ENCODE measurements around the gene ARHGEF12.
A peak's percentile ranks its signal among the peaks of the same experiment; 100 is the strongest.
"Not testable (repeated sequence)": the region's sequence is repeated elsewhere in the genome, so short reads cannot be mapped to it uniquely, and the experiment has no call there.

Gene ARHGEF12

DNA sequence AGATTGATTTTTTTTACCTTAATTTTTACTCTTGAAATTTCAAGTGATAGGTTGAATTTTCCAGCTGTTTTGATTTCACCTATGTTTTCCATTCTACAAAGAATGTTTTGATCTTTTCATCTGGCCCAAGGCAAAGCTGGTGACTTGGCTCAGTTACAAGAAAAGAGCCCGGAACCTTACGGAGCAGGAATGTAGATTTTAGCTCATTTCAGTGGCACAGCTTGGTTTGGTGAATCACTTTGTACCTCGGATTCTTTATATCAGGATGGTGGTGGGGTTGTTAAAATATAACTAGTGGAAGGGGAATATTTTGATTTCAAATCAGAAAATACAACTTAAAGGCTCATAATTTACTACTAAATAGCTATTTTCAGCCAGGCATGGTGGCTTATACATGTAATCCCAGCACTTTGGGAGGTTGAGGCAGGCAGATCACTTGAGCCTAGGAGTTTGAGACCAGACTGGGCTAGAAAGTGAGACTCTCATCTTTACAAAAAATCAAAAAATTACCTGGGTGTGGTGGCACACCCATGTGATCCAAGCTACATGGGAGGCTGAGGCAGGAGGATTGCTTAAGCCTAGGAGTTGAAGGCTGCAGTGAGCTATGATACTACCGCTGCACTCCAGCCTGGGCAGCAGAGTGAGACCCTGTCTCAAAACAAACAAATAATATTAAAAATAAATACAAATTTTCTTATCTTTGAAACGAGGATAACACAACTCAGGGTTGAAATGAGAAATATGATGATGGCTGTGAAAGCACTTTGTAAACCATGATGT, 166.0 kb downstream of the ARHGEF12 start:
- no peak for DNase-seq

DNA sequence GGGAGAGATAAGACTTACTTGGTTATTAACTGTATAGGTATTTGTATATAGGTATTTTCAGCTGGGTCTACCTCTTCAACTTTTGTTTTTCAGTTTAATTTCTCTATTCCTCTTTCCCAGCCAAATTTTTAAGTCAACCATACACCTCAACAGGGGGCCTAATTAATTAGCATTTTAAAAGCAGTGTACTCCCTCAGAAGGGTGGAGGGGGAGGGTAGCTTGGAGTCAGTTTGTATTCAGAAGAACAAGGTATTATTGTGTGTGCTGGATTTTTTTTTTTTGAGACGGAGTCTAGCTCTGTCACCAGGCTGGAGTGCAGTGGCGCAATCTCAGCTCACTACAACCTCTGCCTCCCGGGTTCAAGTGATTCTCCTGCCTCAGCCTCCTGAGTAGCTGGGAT, 167.3 kb downstream of the ARHGEF12 start:
- DNase-seq, result not testable (repeated sequence)

DNA sequence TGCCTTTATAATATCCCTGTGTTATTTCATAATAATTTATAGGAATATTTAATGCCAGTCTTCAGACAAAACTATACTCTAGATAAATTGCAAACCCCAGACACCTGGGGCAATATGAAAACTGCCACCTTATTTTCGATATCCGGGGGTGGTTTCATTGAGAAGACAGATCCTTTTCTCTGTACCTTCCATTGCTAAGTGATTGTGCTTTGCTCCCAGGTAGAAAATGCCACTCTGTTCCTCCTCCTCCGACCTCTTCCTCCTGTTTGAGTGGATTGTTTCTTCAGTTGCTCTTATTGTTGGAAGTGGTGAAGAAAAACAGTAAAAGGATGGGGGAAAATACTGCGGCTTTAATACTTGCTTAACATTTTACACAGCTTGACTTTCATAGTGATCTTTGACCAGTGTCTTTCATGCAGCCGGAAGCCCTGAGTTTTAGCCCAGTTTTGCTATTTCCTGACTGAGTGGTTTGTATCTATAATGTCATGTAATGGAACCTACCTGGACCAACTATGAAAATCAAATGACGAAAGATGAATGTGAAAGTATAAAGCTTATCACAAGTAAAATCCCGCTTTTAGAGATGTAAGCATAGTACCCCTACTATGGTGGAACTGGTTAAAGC, 169.7 kb downstream of the ARHGEF12 start:
- DNase-seq, result no peak

DNA sequence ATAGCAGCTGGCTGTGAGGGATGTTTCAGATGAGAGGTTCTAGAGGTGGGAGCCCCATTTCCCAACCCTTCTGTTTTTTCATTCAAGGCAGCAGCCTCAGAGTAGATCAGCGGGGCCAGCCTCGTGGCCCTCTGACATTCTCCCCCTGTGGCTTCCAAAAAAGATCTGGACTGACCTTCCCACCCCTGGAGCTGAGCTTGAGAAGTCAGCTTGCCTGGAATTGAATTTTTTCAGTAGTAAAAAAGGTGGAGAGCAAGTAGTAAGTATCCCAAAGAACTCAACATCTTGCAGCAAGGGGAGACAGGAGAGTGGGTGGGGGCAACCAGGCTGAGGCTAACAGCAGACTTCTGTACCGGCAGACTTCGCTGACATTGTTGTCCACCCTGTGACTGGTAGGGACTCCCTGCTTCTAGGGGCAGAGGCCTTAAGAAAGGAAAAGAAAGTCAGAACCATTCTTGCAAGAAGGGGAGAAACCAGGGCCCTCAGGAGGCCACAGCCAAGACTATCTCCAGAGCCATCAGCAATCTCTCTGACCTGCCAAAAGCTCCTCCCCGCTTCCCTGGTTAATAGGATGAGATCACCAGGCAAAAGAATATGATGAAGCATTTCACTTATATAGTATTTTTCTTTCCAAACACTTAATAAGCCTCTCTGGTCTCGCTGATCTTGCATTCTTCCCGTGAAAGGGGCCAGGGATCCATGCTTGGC, 173.3 kb downstream of the ARHGEF12 start:
- DNase-seq, result no peak

DNA sequence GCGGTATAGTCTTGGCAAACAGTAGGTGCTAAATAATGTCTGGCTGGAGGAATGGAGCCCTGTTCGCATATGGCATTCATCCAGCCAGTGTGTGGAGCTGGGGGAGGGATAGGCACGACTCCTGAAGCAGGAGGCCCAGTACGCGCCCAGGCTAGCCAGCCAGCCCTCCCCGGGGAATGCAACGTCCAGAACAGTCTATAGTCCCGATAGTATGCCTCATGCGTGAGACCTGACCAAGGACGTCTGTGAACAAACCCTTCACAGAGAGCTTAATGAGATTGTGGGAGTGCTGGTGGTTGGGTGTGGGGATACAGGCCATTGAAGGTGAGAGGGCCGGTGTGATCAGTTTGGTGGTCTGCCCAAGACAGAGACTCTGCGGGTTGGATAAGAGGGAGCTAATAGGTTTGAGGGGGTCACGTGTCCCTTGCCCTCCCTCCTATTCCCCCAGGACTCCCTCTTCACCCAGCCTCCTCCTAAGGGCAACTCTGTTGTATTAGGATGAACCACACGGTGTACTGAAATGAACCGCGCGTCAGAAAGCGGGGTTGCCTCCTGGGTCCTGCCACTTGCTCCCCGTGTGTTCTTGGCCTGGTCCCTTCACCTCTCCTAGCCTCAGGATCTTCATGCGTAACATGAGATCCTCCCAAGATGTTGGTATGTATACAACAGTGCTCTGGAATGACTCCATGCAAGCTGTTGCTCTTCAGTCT, 174.3 kb downstream of the ARHGEF12 start:
- no peak for DNase-seq

DNA sequence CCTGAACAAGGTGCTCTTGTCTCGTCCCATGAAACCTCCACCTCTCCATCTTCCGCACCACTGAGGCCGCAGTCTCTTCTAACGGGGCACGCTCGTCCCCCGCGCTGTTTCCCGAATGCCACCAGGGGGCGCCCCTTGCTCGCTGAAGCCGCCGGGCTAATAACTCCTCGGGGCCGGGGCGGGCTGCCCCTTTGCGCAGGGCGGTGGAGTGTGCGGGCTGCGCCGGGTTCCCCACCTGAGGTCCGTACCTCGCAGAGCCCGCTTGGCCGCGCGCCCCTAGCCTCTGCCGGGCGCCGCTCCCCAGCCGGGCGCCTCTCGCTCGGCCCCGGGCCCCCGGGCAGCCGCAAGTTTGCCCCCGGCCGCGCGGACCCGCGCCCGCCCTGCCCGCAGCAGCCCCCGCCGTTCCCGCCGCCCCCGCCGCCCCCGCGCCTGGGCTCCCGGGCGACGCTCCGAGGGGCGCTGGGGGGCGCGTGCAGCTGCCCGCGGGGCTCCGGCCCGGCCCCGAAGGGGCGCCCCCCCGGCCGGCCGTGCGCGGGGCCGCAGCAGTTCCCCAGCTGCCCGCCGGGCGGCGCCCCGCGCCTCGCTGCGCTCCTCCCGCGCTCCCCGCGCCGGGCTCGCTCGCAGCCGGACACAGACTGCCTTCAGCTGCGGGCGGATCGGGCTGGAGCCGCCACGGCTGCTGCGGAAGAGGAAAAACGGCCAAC, 175.1 kb downstream of the ARHGEF12 start, which contains the start of gene GRIK4:
TSS of gene GRIK4 (plus strand) at position 633 of the 704 bp plus-strand sequence. CDS start 148,571 bp downstream, outside the sequence.
- DNase-seq, result peak; percentile 82

DNA sequence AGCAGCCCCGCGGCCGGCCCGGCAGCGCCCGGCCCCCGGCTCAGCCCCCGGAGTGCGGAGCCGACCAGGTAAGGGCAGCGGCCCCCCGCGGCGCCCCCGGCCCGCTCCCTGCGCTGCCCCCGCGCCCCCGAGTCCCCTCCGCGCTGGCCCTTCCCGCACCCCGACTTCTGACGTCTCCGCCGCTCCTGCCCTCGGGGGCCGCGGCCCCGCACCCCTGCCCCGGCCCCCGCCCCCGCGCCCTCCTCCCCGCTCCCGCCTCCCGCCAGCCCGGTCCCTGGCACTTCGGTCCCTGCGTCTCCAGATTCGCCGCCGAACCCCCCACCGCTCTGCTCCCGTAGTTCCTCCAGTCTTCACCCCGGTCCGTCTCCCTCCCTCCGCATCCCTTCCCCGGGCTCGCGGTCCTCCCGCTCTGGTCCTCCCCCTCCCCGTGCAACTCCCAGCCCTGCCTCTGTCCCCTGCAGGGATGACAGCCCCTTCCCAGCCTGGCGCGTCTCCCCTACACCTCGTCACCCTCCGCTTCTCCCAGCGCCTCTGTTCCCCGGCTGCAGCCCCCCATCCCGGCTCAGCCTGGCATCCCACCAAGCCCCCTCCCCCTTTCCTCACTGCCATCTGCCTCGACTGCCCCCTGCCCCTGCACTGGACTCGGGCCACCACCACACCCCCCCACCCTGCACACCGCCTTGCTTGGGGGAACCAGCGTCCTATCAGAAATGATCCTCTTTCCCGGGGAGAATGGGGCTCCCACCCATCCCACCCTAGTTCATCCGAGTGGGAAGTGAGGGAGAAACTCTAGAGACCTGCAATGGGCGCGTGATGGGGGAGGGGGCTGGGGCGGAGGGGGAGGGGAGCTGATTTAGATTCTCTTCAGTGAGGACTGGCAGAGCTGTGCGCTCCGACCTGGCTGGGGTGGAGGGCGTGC, 175.9 kb downstream of the ARHGEF12 start:
- no peak for DNase-seq

DNA sequence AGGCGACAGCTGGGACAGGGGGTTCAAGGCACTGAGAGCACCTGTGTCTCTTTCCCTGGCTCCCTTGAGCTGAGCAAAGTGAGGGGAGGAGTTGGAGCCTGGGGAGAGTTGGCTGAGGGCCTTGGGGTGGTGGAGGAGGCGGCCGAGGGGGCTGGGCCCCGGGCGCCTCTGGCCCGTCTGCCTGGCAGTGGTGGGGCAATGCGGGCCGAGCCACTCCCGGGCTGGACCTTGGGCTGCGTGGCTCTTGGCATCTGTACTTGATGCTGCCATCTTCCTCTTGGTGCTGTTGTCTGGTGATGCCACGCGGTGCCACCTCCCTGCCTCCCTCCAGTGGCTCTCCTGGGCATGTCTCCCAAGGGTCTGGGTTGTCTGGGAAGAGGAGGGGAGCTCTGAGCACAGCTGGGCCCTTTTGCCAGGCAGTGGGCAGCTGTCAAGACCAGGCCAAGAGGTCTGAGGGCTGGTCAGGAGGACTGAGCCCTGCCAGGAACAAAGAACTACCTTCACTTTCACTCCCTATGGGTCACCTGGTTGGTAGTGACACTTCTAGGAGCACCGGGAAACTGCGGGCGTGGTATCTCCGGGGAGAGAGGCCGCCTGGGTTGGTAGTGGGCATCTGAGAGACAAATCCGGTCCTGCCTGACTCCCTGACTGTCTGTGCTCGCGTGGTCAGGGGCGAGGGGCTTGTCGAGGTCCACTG, 176.7 kb downstream of the ARHGEF12 start:
- DNase-seq, result no peak

DNA sequence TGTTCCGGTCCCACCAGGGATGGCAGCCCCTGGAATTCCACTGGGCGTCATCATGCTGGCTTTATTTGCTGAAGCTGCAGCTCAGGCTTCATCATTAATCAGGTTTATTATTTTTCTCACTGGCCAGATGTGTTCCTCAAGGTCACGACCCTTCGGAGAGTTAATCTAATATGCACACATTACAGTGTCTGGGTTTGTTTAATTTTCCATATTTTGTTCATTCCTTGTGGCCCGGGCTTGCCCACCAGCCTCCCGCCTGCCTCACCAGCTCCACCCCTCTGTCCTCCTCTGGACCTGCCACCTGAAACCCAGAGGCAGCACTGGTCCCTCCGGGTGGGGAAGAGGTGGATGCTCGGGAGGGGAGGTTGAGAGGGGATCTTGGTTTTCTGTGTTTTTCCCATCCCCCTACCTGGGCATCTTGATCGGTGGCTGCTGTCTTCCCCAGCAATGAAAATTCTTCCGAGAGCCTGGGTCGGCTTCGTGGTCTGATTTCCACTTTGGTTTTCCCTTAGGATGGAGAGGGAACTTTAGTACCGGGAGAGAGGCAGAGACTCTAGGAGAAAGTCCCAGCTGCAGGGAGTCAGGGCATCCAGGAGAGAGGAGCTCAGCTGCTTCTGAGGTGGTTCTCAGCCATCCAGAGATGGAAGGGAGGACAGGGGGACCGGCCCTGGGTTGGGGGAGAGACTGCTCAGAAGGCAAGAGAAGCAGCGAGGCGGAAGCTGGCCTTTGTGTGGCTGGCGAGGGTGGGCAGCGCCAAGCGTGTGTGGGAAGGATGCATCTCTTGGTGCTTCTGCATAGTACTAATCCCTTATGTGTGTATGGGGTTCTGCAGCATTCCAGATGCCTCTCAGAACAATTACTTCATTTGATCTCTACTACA, 177.5 kb downstream of the ARHGEF12 start:
- no peak for DNase-seq

DNA sequence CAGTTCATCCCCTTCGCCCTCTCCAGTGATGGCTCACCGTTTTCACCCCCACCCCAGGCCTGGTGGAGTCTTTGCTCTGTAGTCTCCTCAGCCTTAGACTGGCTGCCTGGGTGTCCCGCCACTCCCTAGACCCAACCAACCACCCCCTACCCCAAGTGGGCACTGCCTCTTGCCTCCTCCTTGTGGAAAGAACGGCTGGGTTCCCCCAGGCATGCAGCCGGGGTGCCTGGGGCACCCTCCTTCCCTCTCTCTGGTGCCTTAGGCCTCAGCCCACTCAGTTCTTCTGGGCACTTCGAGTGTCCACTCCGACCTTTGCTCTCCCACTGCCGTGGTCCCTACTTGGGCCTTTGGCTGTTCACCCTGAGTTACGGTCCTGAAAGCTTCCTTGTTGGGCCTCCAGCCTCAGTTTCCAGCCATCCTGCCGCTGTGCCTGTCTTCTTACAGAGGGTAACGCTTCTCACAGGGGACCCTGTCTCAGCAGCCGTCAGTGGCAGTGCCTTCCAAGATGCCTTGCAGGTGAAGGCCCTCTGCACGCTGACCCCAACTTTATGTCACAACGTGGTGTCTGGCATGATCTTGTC, 178.4 kb downstream of the ARHGEF12 start:
- DNase-seq, result no peak

DNA sequence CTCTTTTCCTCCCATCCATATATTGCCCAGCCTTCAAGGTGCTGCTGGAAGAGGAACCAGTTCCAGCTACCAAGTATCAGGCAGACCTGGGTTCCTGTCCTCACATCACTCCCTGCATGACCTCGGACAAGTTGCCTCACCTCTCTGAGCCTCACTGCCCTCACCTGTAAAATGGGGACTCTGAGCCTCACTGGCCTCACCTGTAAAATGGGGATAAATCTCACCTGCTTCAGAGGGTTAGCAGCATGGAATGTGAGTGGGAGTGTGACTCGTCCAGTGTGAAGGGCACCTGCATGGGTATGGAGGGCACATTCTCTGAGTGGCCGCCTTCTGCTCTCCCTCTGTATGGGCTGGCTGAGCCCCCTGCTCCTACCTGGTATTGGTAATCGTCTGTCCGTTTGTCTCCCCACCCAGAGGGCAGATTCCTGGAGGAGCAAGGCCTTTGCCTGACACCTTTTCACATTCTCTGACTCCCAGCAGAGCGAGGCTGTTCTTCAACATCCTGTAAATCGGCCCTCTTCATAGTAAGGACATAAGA, 179.0 kb downstream of the ARHGEF12 start:
- DNase-seq, result no peak

DNA sequence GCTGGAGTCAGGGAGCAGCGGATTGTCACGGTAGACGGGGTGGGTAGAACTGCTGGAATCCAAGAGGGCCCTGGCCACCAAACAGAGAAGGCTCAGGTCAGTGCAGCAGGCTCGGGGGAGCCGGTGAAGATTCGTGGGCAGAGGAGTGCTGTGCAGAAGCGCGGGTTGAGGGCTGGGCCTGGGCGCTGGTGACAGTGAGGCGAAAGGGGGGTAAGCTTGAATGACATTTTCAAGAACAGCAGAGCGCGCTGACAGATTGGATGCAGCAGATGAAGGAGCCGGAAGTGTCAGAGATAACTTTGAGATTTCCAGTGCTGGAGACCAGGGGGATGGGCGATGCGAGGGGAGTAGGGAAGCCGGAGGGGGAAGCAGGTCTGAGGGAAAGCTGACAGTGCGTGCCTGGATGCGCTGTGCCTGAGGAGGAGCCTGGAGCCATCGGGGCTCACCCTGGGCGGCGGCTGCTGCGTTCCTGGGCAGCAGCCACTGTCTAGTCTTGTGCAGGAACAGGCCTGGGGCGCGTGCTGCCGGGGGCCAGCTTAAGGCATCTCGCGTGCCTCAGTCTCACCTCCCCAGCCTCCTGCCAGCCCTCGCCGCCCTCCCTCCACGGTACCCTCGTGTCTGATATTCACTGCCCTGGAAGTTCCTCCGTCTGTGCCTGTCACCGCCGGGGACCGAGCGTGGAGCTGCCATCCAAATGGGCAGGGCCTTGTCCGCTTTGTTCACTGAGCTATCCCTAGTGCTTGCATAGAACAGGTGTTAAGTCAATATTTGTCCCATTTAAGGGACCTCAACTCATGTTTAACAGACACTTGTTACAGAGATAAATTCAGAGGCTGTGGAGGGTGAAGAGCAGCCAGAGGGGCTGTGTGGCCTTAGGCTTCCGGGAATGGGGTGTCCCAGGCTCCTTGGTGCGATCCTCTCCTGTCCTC, 180.5 kb downstream of the ARHGEF12 start:
- no peak for DNase-seq

DNA sequence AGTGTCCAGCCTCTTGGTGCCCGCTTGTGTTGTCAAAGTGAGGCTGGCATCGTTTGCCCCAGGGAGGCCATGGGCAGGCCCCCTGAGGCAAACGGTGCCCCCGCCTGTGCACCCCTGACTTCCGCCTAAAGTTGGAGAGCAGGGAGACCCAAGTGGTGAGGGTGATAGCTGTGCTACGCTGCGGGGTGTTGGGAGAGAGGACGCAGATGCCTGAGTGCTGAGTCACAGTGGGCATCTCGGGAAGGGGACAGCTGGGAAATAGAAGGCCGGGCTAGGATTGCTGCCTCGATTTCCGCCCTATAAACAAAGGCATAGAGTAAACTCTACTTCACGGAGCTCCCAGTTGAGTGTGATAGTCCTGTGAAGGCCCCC, 181.2 kb downstream of the ARHGEF12 start:
- no peak for DNase-seq

DNA sequence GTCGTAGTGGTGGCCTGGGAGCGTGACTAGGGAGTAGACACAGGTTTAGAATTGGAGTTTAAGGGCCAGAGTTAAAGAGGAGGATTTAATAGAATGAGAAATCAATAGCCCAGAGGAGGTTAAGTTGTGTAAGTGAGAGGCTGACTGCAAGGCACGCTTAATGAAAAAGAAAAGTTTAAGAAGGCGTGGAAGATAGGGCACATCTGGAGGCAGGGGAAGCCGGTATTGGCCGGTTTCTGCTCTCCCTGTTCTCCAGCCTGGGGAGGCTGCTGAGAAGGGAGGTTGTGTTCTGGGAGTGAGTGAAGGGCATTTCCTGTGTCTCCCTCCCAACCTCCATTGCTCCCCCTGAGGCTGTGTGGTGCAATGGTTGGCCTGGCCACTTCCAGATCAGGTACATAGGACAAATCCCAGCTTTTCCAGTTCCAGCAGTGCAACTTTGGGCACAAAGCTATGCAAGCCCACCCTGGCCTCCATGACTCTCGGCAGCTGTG, 181.6 kb downstream of the ARHGEF12 start:
- DNase-seq, result no peak

DNA sequence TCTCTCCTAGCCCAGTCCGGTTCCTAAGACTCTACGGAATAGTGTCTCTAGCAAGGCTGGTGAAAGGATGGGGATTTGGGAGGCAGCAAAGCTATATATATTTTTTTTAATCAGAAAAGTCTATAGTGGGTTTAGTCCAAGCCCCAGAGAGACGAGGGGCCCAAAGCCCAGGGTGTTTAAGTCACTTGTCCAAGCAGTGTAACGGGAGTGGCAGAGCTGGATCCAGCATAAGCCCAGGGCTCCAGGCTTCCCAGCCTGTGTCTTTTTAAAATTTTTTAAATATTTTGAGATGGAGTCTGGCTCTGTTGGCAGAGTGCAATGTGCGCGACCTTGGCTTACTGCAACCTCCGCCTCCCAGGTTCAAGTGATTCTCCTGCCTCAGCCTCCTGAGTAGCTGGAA, 182.1 kb downstream of the ARHGEF12 start:
- DNase-seq, result no peak

DNA sequence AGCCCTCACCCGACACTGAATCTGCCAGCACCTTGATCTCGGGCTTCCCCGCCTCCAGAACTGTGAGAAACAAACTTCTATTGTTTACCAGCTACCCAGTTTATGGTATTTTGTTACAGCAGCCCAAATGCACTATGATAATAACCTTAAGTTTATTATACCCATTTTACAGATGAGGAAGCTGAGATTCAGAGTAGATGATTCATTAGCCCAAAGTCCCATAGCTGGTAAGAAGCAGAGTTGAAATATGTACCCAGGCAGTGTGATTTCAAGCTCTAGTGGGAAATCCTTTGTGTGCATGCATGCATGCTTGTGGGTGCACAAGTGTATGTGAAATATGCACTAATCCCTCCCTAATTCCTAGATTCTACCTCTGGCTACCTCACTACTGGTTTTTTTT, 183.3 kb downstream of the ARHGEF12 start:
- no peak for DNase-seq

DNA sequence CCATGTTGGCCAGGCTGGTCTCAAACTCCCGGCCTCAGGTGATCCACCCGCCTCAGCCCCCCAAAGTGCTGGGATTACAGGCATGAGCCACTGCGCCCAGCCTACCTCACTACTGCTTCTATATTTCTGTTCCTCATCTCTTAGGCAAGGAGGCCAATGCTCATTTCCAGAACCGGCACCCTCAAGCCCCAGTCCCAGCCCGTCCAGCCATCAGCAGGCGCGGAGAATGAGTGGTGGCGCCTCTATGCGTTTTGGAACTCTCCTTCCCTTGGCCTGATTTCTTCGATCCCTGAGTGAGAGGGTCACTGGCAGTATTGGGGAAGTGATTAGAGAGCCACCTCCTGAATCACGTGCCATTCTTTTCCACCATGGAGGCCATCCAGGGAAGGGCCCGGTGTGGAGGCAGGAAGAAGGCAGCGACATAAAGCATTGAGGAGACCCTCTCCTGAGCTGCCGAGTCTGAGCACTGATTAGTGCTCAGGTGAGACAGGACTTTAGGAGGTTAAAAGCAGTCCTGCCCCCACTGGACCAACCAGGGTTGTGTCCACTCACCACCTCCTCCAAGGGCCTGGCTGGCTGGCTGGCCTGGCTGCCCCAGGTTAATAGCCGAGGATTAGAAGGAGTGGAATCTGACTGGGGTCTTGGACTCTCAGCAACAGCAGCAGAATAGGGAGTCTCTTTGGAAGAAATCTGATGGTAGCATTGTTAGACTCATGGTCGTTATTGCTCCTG, 184.0 kb downstream of the ARHGEF12 start:
- no peak for DNase-seq
